Effector CD8-positive, alpha-beta T cell (primary cell): ENCODE results near the gene SRSF3.
"Not testable (repeated sequence)": the region's sequence is repeated elsewhere in the genome, so short reads cannot be mapped to it uniquely, and the experiment has no call there.

Experiments
- DNase-seq: peaks from one replicate; lab custom pipeline; 2025; lab: John Stamatoyannopoulos, UW

SRSF3 gene

GRCh38 chr6:36605143-36605542 is 11.0 kb downstream of the SRSF3 start:
- no peak for DNase-seq

DNA sequence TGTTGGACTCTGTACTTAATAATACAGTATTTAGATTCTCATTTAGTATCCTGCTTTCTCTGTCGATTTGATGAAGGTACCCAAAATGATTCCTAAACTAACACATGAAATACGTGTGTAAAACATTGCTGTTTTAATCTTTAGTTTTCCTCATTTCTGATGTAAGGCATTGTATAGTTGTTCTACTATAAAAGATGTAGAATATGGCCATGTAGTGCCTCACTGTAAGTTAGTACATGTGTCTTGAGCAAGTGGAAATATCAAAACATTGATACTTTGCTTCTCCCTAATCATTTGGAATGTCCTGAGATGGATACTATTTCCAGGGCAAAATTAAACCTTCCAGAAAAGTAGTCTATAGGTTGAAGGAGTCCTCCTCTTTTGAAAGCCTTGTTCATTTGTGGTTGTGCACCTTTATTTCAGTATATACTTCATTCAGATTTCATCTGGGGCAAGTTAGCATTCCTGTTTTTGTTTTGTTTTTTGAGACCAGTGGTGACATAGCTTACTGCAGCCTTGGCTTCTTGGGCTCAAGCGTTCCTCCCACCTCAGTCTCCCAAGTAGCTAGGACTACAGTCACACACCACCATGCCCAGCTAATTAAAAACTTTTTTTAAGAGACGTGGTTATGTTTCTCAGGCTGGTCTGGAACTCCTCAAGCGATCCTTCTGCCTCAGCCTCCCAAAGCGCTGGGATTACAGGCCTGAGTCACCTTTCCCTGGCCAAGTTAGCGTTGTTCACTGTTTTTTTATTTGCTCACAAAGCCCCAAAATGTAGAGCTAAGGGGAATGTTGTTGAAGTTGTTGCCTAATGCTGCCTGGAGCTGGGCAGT is 11.6 kb downstream of the SRSF3 start:
- no peak for DNase-seq

DNA sequence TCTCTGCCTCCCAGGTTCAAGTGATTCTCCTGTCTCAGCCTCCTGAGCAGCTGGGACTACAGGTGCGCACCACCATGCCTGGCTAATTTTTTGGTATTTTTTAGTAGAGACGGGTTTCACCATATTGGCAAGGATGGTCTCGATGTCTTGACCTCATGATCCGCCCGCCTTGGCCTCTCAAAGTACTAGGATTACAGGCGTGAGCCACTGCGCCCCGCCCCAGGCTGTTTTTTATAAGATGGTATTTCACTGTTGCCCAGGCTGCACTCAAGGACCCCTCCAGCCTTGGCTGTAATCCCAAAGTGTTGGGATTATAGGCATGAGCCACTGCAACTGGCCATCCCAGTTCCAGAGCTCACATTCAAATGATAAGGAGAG is 13.1 kb downstream of the SRSF3 start:
- not testable (repeated sequence) for DNase-seq

DNA sequence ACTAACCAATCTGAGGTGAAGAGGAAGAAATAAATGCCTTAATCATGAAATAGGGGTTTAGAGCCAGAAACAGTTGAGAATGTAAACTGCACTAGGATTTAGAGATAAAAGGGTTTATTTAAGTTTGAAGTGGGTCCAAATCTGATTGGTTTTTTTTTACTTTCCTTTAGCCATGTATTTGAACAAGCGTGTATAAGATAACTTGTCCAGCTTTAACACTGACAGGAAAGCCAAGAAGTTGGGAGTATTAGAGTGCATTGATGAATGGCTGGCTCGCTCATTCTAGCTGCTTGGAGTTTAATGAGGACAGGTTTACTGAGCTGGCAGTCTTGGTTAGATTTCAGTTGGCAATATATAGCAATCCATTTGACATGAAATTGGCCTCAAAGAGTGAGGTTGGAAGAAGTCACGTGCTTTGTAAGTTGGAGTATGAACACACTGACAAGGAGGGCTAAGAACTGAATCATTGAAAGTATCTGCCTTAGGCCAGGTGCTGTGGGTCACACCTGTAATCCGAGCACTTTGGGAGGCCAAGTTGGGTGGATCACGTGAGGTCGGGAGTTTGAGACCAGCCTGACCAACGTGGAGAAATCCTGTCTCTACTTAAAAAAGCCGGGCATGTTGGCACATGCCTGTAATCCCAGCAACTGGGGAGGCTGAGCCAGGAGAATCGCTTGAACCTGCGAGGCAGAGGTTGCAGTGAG is 13.7 kb downstream of the SRSF3 start:
- DNase-seq = no peak

- DNase-seq = no peak
These were observed 14.8 kb downstream of the SRSF3 start for GRCh38 chr6:36608788-36609563.

DNA sequence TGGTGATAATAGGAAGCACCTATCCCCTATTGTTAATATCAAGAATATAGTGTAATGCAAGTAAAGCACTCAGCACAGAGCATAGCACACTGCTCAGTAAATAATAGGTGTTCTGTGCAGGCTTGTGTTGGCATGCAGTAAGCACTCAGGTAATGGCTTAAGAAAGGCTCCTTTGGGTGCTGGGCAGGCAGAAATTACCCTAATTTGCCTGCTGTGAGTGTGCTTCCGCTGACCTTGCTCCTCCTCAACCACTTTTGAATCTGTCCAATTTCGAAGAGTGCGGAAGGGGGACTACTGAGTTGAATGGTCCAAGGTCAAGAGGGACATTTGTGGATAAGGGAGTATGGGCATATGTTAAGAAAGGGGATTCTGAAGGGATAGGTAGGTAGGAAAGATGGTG is 15.4 kb downstream of the SRSF3 start:
- DNase-seq = no peak

- DNase-seq = no peak
These were observed 16.1 kb downstream of the SRSF3 start for GRCh38 chr6:36610041-36610955.

- no peak for DNase-seq
These were observed 16.8 kb downstream of the SRSF3 start for GRCh38 chr6:36610956-36611336.

GRCh38 chr6:36611679-36612078 is 17.5 kb downstream of the SRSF3 start:
- DNase-seq = not testable (repeated sequence)

DNA sequence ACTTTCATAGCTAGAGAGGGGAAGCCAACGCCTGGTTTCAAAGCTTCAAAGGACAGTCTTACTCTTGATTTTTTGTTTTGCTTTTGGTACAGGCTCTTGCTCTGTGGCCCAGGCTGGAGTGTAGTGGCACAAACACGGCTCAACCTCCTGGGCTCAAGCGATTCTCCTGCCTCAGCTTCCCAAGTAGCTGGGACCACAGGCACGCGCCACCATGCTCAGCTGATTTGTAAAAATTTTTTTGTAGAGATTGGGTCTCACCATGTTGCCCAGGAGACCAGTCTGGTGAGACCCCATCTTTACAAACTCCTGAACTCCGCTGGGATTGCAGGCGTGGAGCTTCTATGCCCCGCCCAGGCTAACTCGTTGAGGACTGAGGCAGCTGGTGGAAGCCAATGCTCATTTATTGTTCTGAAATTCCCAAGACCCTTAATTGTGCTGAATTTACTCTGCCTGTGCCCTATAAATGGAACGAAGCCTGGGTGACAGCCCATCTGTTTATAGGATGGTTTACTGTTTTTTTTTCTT is 18.0 kb downstream of the SRSF3 start:
- DNase-seq = no peak

DNA sequence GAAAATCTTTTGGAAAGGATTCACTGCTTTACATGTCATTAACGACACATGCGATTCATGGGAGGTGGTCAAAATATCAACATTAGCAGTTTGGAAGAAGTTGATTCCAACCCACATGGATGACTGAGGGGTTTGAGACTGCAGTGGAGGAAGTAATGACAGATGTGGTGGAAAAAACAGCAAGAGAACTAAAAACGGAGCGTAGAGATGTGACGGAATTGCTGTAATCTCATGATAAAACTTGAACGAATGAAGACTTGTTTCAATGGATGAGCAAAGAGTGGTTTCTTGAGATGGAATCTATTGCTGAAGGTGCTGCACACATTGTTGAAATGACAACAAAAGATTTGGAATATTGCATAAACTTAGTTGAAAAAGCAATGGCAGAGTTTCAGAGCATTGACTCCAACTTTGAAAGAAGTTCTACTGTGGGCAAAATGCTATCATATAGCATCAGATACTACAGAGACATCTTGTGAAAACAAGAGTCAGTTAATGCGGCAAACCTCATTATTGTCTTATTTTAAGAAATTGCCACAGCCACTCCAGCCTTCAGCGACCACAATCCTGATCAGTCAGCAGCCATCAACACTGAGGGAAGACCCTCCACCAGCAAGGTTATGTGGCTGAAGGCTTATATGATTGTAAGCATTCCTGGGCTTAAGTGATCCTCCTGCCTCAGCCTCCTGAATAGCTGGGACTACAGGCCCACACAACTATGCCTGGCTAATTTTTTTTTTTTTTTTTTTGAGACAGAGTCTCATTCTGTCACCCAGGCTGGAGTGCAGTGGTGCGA is 19.2 kb downstream of the SRSF3 start:
- DNase-seq = no peak

GRCh38 chr6:36615018-36615761 is 21.0 kb downstream of the SRSF3 start:
- no peak for DNase-seq

GRCh38 chr6:36616893-36617521 is 22.8 kb downstream of the SRSF3 start:
- DNase-seq = no peak

- no peak for DNase-seq
These were observed 24.5 kb downstream of the SRSF3 start for GRCh38 chr6:36618366-36619355.

GRCh38 chr6:36621371-36621855 is 27.3 kb downstream of the SRSF3 start:
- DNase-seq = no peak

DNA sequence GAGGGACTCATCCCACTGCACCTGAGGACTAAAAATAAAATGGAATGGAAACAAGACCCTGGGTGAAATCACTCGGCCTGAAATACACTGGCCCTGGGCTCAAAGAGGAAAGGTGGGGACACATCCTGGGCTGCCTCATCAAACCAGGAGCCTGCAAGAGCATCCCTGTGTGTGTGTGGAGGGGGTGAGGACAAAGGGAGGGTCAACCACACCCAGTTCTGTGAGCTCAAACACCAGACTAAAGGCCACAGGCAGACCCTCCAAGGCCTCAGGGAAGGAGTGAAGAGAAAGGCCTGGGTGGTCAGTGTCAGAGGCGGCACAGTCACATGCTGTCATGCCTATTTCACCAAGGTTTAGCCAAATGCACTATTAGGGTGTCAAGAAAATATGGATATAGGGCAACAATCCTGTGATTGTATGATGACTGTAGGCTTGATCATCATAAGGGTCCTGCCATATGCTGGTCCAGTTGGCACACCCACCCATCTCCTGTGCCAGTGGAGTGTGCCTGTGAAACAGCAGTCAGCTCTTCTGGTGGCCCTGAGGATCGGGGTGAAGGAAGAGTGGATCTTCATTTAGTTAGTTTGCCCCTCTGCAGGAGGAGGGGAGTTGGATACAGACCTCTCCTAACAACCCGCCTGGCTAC is 28.9 kb downstream of the SRSF3 start:
- no peak for DNase-seq
